ENCODE results near the gene ABCA2. TPM values are rescaled to one million over a fixed set of nuclear protein-coding genes. Genes with fewer than 3 reads are reported as not detected.

The ABCA2 gene
- total RNA-seq, 4 donors from 2014 or later = 15.4 to 31.5 (median 25.9) TPM

GRCh38 chr9:136958473-136958872, 69.6 kb downstream of the ABCA2 start:
- no peak for ATAC-seq (ENCODE audit: low FRiP score)
- DNase-seq (ENCODE audit: low spot score) = no peak
- no peak for TF ChIP-seq CTCF (IDR thresholded peaks at IDR 0.05)

GRCh38 chr9:136957901-136958300, 70.1 kb downstream of the ABCA2 start:
- DNase-seq (ENCODE audit: low spot score) (no peak), ATAC-seq (ENCODE audit: low FRiP score) (no peak)
- TF ChIP-seq CTCF (IDR thresholded peaks at IDR 0.05) = no peak

GRCh38 chr9:136957461-136957860, 70.6 kb downstream of the ABCA2 start:
- no peak for DNase-seq (ENCODE audit: low spot score)
- TF ChIP-seq CTCF (IDR thresholded peaks at IDR 0.05) = no peak
- no peak for ATAC-seq (ENCODE audit: low FRiP score)

Other genes with a start within 250 kb of the ABCA2 start
- 10 to 100 TPM; 43.1 to 88.1 (median 70.9) TPM for gene TMEM141, start 236.9 kb downstream of the ABCA2 start, total RNA-seq
- gene CCDC183, start 231.9 kb downstream of the ABCA2 start, total RNA-seq = 1 to 10 TPM; 1.5 to 2.8 (median 1.9) TPM
- 10 to 100 TPM; 33.7 to 46.9 (median 44.9) TPM for gene RABL6, start 220.3 kb downstream of the ABCA2 start, total RNA-seq
- 1 to 10 TPM in 1 of 4 donors, under 1 TPM in 3; 0.72 to 2.5 (median 0.78) TPM for gene AJM1, start 185.8 kb downstream of the ABCA2 start, total RNA-seq
- gene PHPT1, start 178.8 kb downstream of the ABCA2 start, total RNA-seq = 10 to 100 TPM; 27.1 to 53.9 (median 40.9) TPM
- gene MAMDC4, start 175.9 kb downstream of the ABCA2 start, total RNA-seq = 1 to 10 TPM; 1.4 to 3.9 (median 1.7) TPM
- gene EDF1, start 161.9 kb downstream of the ABCA2 start, total RNA-seq = 100 to 1,000 TPM; 281 to 323 (median 308) TPM
- 1 to 10 TPM; 3.2 to 9.1 (median 5.1) TPM for gene TRAF2, start 141.7 kb downstream of the ABCA2 start, total RNA-seq
- gene FBXW5, start 83.5 kb downstream of the ABCA2 start, total RNA-seq = 100 to 1,000 TPM; 154 to 242 (median 185) TPM
- gene C8G, start 83.0 kb downstream of the ABCA2 start, total RNA-seq = 1 to 10 TPM in 1 of 4 donors, not detected in 3; 4.3 TPM
- gene LCN12, start 76.0 kb downstream of the ABCA2 start, total RNA-seq = under 1 TPM in 1 of 4 donors, not detected in 3; 0.46 TPM
- 100 to 1,000 TPM in 2 of 4 donors, 10 to 100 TPM in 2; 76.9 to 173 (median 118) TPM for gene PTGDS, start 50.7 kb downstream of the ABCA2 start, total RNA-seq
- gene LCNL1, start 45.2 kb downstream of the ABCA2 start, total RNA-seq = under 1 TPM in 3 of 4 donors, not detected in 1; 0.28 to 0.47 (median 0.36) TPM
- 10 to 100 TPM; 22.0 to 37.0 (median 31.6) TPM for gene PAXX, start 35.8 kb downstream of the ABCA2 start, total RNA-seq
- gene CLIC3, start 31.7 kb downstream of the ABCA2 start, total RNA-seq = 1 to 10 TPM in 3 of 4 donors, under 1 TPM in 1; 0.95 to 9.7 (median 4.7) TPM
- gene FUT7, start 3.9 kb upstream of the ABCA2 start, total RNA-seq = 1 to 10 TPM in 1 of 4 donors, under 1 TPM in 2, not detected in 1; 0.19 to 3.6 (median 0.31) TPM
- gene NPDC1, start 17.9 kb upstream of the ABCA2 start, total RNA-seq = 10 to 100 TPM; 37.2 to 70.5 (median 58.5) TPM
- under 1 TPM in 3 of 4 donors, not detected in 1; 0.25 to 0.72 (median 0.28) TPM for gene ENTPD2, start 25.8 kb upstream of the ABCA2 start, total RNA-seq
- gene SAPCD2, start 42.3 kb upstream of the ABCA2 start, total RNA-seq = 1 to 10 TPM in 1 of 4 donors, under 1 TPM in 2, not detected in 1; 0.13 to 1.8 (median 0.37) TPM
- gene UAP1L1, start 49.3 kb upstream of the ABCA2 start, total RNA-seq = 10 to 100 TPM in 2 of 4 donors, 1 to 10 TPM in 2; 5.2 to 12.8 (median 9.7) TPM
- gene MAN1B1, start 58.7 kb upstream of the ABCA2 start, total RNA-seq = 10 to 100 TPM; 30.2 to 39.9 (median 33.9) TPM
- gene DPP7, start 86.5 kb upstream of the ABCA2 start, total RNA-seq = 100 to 1,000 TPM in 3 of 4 donors, 10 to 100 TPM in 1; 91.8 to 132 (median 119) TPM
- gene GRIN1, start 110.9 kb upstream of the ABCA2 start, total RNA-seq = not detected
- not detected for gene LRRC26, start 141.8 kb upstream of the ABCA2 start, total RNA-seq
- gene TMEM210, start 143.8 kb upstream of the ABCA2 start, total RNA-seq = not detected
- 10 to 100 TPM; 17.4 to 38.8 (median 22.8) TPM for gene ANAPC2, start 160.3 kb upstream of the ABCA2 start, total RNA-seq
- gene SSNA1, start 160.4 kb upstream of the ABCA2 start, total RNA-seq = 10 to 100 TPM; 51.2 to 78.2 (median 67.1) TPM
- 1 to 10 TPM; 3.6 to 6.5 (median 4.9) TPM for gene TPRN, start 172.5 kb upstream of the ABCA2 start, total RNA-seq
- 10 to 100 TPM; 21.6 to 29.1 (median 27.1) TPM for gene TMEM203, start 177.4 kb upstream of the ABCA2 start, total RNA-seq
- gene NDOR1, start 177.5 kb upstream of the ABCA2 start, total RNA-seq = 1 to 10 TPM; 5.6 to 6.6 (median 6.1) TPM
- 1 to 10 TPM in 1 of 4 donors, under 1 TPM in 2, not detected in 1; 0.65 to 1.0 (median 0.72) TPM for gene RNF208, start 194.0 kb upstream of the ABCA2 start, total RNA-seq
- gene CYSRT1, start 196.9 kb upstream of the ABCA2 start, total RNA-seq = under 1 TPM in 3 of 4 donors, not detected in 1; 0.36 to 0.65 (median 0.38) TPM
- gene RNF224, start 199.3 kb upstream of the ABCA2 start, total RNA-seq = under 1 TPM in 1 of 4 donors, not detected in 3; 0.19 TPM
- not detected for gene SLC34A3, start 202.7 kb upstream of the ABCA2 start, total RNA-seq
- gene TUBB4B, start 213.1 kb upstream of the ABCA2 start, total RNA-seq = 100 to 1,000 TPM; 197 to 452 (median 288) TPM
- gene STPG3, start 223.0 kb upstream of the ABCA2 start, total RNA-seq = under 1 TPM in 1 of 4 donors, not detected in 3; 0.56 TPM
- gene NELFB, start 227.1 kb upstream of the ABCA2 start, total RNA-seq = 10 to 100 TPM; 22.2 to 42.8 (median 34.2) TPM
- gene TOR4A, start 249.5 kb upstream of the ABCA2 start, total RNA-seq = 10 to 100 TPM in 3 of 4 donors, 1 to 10 TPM in 1; 9.8 to 17.7 (median 11.6) TPM